H1 (cell line): ENCODE measurements around the gene CPED1.

ENCODE experiments used
- CTCF ChIP-seq, 3 experiments: IDR thresholded peaks; 1 replicate in 2 of 3; 2 replicates in 1 of 3; pipeline versions ENCODE4 v1.5.1 to v1.6.1; 2011; ENCODE audit warnings: low read length in 3 of 3, mild to moderate bottlenecking in 3 of 3, inconsistent platforms in 2 of 3, low read depth in 1 of 3, moderate library complexity in 1 of 3; ENCODE audit not compliant: insufficient read depth in 1 of 3; ENCODE audit errors: control extremely low read depth in 1 of 3
- EP300 ChIP-seq, 2 experiments: IDR thresholded peaks; 1 replicate in 1 of 2; 2 replicates in 1 of 2; pipeline ENCODE4 v1.6.1; 2011 to 2012; ENCODE audit warnings: low read depth in 2 of 2, low read length in 2 of 2, mild to moderate bottlenecking in 2 of 2, borderline replicate concordance in 1 of 2, inconsistent platforms in 1 of 2, moderate library complexity in 1 of 2
- EZH2 ChIP-seq: fragments of 200-600 bp; sonication (generic); IDR thresholded peaks from 2 replicates; pipeline ENCODE4 v1.7.1; 2012; ENCODE audit warnings: low read depth, mild to moderate bottlenecking, moderate library complexity, low read length, inconsistent platforms; ENCODE audit not compliant: severe bottlenecking
- HDAC6 ChIP-seq: IDR thresholded peaks from one replicate; pipeline ENCODE4 v1.7.1; 2012; ENCODE audit warnings: low read depth, mild to moderate bottlenecking, inconsistent platforms, low read length, moderate library complexity
- MAX ChIP-seq: IDR thresholded peaks from 2 replicates; pipeline ENCODE4 v1.6.1; 2012; ENCODE audit warnings: inconsistent platforms
- POLR2A ChIP-seq, 2 experiments: IDR thresholded peaks; 1 replicate in 1 of 2; 2 replicates in 1 of 2; pipeline ENCODE4 v1.6.1; 2011; ENCODE audit warnings: low read depth in 2 of 2, low read length in 2 of 2, mild to moderate bottlenecking in 2 of 2; ENCODE audit errors: control extremely low read depth in 1 of 2
- SIN3A ChIP-seq, 2 experiments: IDR thresholded peaks in 1 of 2; conservative IDR thresholded peaks in 1 of 2; 2 replicates each; pipeline ENCODE4 v1.6.1; 2011 to 2012; ENCODE audit warnings: low read length in 2 of 2, improper control_type of control experiment in 1 of 2, low read depth in 1 of 2, mild to moderate bottlenecking in 1 of 2
- SRF ChIP-seq: IDR thresholded peaks from 2 replicates; pipeline ENCODE4 v1.6.1; 2011; ENCODE audit warnings: mild to moderate bottlenecking, low read depth, low read length, moderate library complexity
- TAF1 ChIP-seq: IDR thresholded peaks from 2 replicates; pipeline ENCODE4 v1.6.1; 2011; ENCODE audit warnings: mild to moderate bottlenecking, low read depth, low read length
- USF2 ChIP-seq: IDR thresholded peaks from 2 replicates; pipeline ENCODE4 v1.6.1; 2011; ENCODE audit warnings: low read length, improper control_type of control experiment

DNA sequence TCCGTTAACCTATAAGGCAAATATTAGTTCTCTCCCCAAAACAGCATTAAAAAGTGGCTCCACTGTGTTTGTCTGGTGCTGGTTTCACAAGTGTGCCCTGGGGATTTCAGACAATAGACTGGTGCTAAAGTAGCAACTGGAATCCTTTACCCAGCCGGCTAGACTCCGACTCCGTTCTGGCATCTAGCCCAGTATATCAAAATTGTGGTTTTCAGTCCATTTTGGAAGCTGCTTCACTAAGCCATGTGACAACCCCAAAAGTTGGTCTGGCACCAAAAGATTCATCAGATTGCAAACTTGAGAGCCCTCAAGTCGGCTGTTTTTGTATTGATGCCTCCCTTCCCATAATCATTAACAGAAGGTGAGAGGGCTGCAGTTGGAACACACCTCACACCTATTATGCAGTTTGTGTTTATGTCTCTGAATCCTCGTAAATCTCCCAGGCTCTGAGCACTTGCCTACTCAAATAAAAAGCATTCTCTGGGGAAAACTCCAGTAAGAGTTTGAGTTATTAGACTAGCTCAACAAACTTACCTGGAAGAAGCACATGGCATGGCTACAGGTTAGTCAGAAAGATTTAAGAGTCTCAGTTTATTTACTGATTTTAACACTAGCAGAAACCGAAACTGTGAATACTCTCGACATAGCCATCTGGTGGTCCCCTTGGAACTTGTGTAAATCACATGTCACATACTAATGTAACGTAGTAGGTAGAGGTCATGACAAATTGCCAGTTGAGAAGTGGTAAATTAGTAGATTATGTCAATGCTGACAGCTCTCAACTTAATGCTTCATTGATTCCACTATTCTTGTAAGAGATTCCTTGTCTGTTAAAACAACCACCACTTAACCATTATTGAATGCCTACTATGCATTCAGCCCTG is 325.5 kb downstream of the CPED1 start:
- TF ChIP-seq USF2 (no peak), MAX (no peak), EZH2 (no peak), SRF (no peak), CTCF (IDR thresholded peaks at IDR 0.05; ENCODE audit: control extremely low read depth in 1 of 3, insufficient read depth in 1 of 3, low read depth in 1 of 3, low read length in 3 of 3) (no peak), POLR2A (IDR thresholded peaks at IDR 0.05; ENCODE audit: control extremely low read depth in 1 of 2, low read depth in 2 of 2, low read length in 2 of 2) (no peak), EP300 (IDR thresholded peaks at IDR 0.05; ENCODE audit: borderline replicate concordance in 1 of 2, low read depth in 2 of 2, low read length in 2 of 2) (no peak), SIN3A (conservative IDR thresholded peaks at IDR 0.05 in 1 of 2, IDR thresholded peaks at IDR 0.05 in 1 of 2; ENCODE audit: low read depth in 1 of 2, low read length in 2 of 2) (no peak), HDAC6 (no peak), TAF1 (no peak)
